ENCODE data around the gene MYO18B.

- TF ChIP-seq CTCF (IDR thresholded peaks at IDR 0.05) (no peak), EP300 (IDR thresholded peaks at IDR 0.05) (no peak), POLR2AphosphoS5 (IDR thresholded peaks at IDR 0.05) (no peak), POLR2A (IDR thresholded peaks at IDR 0.05; ENCODE audit: low read depth) (no peak)
These were observed 7.6 kb downstream of the MYO18B start for GRCh38 chr22:25749420-25750169.

Measured in esophagus muscularis mucosa (tissue), 4 donors.